GM15510 (cell line): ENCODE results near the gene CA7.

ENCODE experiments used
- POLR2A ChIP-seq: IDR thresholded peaks from 3 replicates; pipeline ENCODE4 v1.6.1; 2011; ENCODE audit warnings: borderline replicate concordance; ENCODE audit not compliant: insufficient read length; ENCODE audit errors: extremely low read depth

Gene CA7

GRCh38 chr16:66844342-66845079 lies at the start of gene CA7:
Gene CA7 (plus strand): TSS chr16:66844414. CDS start chr16:66844488, 74 bp downstream.
- no peak for TF ChIP-seq POLR2A

GRCh38 chr16:66798161-66798560 lies 46.1 kb upstream of the CA7 start:
- no peak for TF ChIP-seq POLR2A

GRCh38 chr16:66800856-66801255 lies 43.4 kb upstream of the CA7 start:
- TF ChIP-seq POLR2A = no peak

- no peak for TF ChIP-seq POLR2A
These were observed 42.7 kb upstream of the CA7 start, which contains the start of gene TERB1 for GRCh38 chr16:66801320-66802105. Gene TERB1 (minus strand): TSS chr16:66801584. CDS start chr16:66796798, 4,786 bp downstream.

GRCh38 chr16:66802159-66802558 lies 42.1 kb upstream of the CA7 start:
- no peak for TF ChIP-seq POLR2A

GRCh38 chr16:66809765-66810164 lies 34.4 kb upstream of the CA7 start:
- TF ChIP-seq POLR2A = no peak

- no peak for TF ChIP-seq POLR2A
These were observed 33.8 kb upstream of the CA7 start for GRCh38 chr16:66810391-66810790.

GRCh38 chr16:66811043-66811442 lies 33.2 kb upstream of the CA7 start:
- TF ChIP-seq POLR2A = no peak

GRCh38 chr16:66814734-66815133 lies 29.5 kb upstream of the CA7 start:
- no peak for TF ChIP-seq POLR2A

- no peak for TF ChIP-seq POLR2A
These were observed 20.2 kb upstream of the CA7 start for GRCh38 chr16:66824006-66824405.

- TF ChIP-seq POLR2A = peak; percentile 89
These were observed 13.5 kb upstream of the CA7 start, which contains the start of gene NAE1 for GRCh38 chr16:66830422-66831404. Gene NAE1 (minus strand): TSS chr16:66830976. CDS start chr16:66830899, 77 bp downstream.

GRCh38 chr16:66832190-66832589 lies 12.0 kb upstream of the CA7 start:
- TF ChIP-seq POLR2A = no peak

GRCh38 chr16:66832661-66833305 lies 11.4 kb upstream of the CA7 start:
- TF ChIP-seq POLR2A = no peak

GRCh38 chr16:66834746-66835145 lies 9.5 kb upstream of the CA7 start:
- no peak for TF ChIP-seq POLR2A
